Endothelial cell of umbilical vein (primary cell): ENCODE measurements around the gene MEF2D. TPM values are rescaled to one million over a fixed set of nuclear protein-coding genes. Genes with fewer than 3 reads are reported as not detected.

Experiments used
- BruUV-seq: library from RNA; stranded (reverse); fragments of 400-500 nt; replicated peaks from 2 replicates; lab custom pipeline; 2021; lab: Mats Ljungman, UMichigan
- CTCF ChIA-PET: fragments of 300-600, 350-600 bp; sonication (Branson Sonifier 250); formaldehyde crosslinking; loops from one replicate; lab custom pipeline; 2021; ENCODE audit warnings: antibody characterized with exemption, inconsistent platforms; lab: Charles Lee
- POLR2A ChIA-PET: fragments of 300-600, 350-600 bp; sonication (Branson Sonifier 250); formaldehyde crosslinking; loops from one replicate; lab custom pipeline; 2021; ENCODE audit warnings: antibody characterized with exemption, inconsistent platforms; lab: Charles Lee
- DNase-seq: peaks from one replicate; pipeline ENCODE4 v3.0.0-alpha.2; 2011; ENCODE audit warnings: low read depth, low spot score
- FAIRE-seq: peaks from 2 replicates; lab custom pipeline; 2011; peaks lifted over from hg19 to GRCh38; lab: Jason Lieb, UNC
- H2AFZ ChIP-seq: 2 replicates; pipeline ENCODE4 v1.6.0; 2012; ENCODE audit warnings: low read depth, low read length, control low read depth, inconsistent platforms
- H3K27ac ChIP-seq: 2 replicates; pipeline ENCODE4 v1.5.1; 2011; ENCODE audit warnings: low read depth, mild to moderate bottlenecking, control low read depth, low read length, moderate library complexity; ENCODE audit not compliant: insufficient read depth
- H3K27me3 ChIP-seq, 2 experiments: 2 replicates each; pipeline versions ENCODE4 v1.6.0 to v1.6.1; 2011; ENCODE audit warnings: low read length in 2 of 2, mixed read lengths in 1 of 2; ENCODE audit not compliant: control insufficient read depth in 2 of 2, insufficient read depth in 2 of 2
- H3K36me3 ChIP-seq, 2 experiments: 2 replicates in 1 of 2; 3 replicates in 1 of 2; pipeline ENCODE4 v1.5.1; 2011; ENCODE audit warnings: low read length in 2 of 2, mild to moderate bottlenecking in 1 of 2, moderate library complexity in 1 of 2; ENCODE audit not compliant: control insufficient read depth in 2 of 2, insufficient read depth in 2 of 2; ENCODE audit errors: extremely low read depth in 1 of 2
- H3K4me1 ChIP-seq: 3 replicates; pipeline ENCODE4 v1.5.1; 2011; ENCODE audit warnings: mild to moderate bottlenecking, low read length; ENCODE audit not compliant: control insufficient read depth, insufficient read depth; ENCODE audit errors: extremely low read depth
- H3K4me2 ChIP-seq: 2 replicates; pipeline ENCODE4 v1.6.1; 2011; ENCODE audit warnings: low read length, control low read depth, mixed read lengths; ENCODE audit not compliant: insufficient read depth
- H3K4me3 ChIP-seq, 3 experiments: fragments of 200-600 bp in 1 of 3; sonication (generic), shearing (Covaris generic) in 1 of 3; replicated peaks in 1 of 3; 2 replicates each; pipeline ENCODE4 v1.5.1; 2011 to 2016; ENCODE audit warnings: control low read depth in 3 of 3, low read length in 3 of 3, mild to moderate bottlenecking in 2 of 3, inconsistent platforms in 1 of 3, low read depth in 1 of 3, moderate library complexity in 1 of 3; ENCODE audit not compliant: insufficient read depth in 1 of 3
- H3K79me2 ChIP-seq: 2 replicates; pipeline ENCODE4 v1.6.0; 2012; ENCODE audit warnings: low read length, inconsistent platforms; ENCODE audit not compliant: control insufficient read depth, insufficient read depth
- H3K9ac ChIP-seq: replicated peaks from 2 replicates; pipeline ENCODE3; 2011; ENCODE audit warnings: low read length, control low read depth; ENCODE audit not compliant: insufficient read depth; ENCODE audit errors: extremely low read depth
- H3K9me1 ChIP-seq: replicated peaks from 3 replicates; pipeline ENCODE4 v1.6.0; 2011; ENCODE audit warnings: mild to moderate bottlenecking, low read length; ENCODE audit not compliant: control insufficient read depth, insufficient read depth; ENCODE audit errors: extremely low read depth
- H3K9me3 ChIP-seq: replicated peaks from 2 replicates; pipeline ENCODE4 v1.5.1; 2012; ENCODE audit warnings: low read length, inconsistent platforms; ENCODE audit not compliant: control insufficient read depth, insufficient read depth
- H4K20me1 ChIP-seq: replicated peaks from 2 replicates; pipeline ENCODE3; 2011; ENCODE audit warnings: mild to moderate bottlenecking, low read length; ENCODE audit not compliant: control insufficient read depth, insufficient read depth; ENCODE audit errors: extremely low read depth
- EZH2 ChIP-seq: IDR thresholded peaks from 2 replicates; pipeline ENCODE4 v1.6.1; 2012; ENCODE audit warnings: borderline replicate concordance, low read depth, mild to moderate bottlenecking, moderate library complexity, low read length, inconsistent platforms; ENCODE audit not compliant: severe bottlenecking
- FOS ChIP-seq: IDR thresholded peaks from 2 replicates; pipeline ENCODE4 v1.6.1; 2011; ENCODE audit warnings: mild to moderate bottlenecking, low read length, moderate library complexity, borderline replicate concordance; ENCODE audit not compliant: insufficient read depth
- GATA2 ChIP-seq: IDR thresholded peaks from 2 replicates; pipeline ENCODE4 v1.7.0; 2011; ENCODE audit warnings: low read depth, mild to moderate bottlenecking, moderate library complexity, mixed read lengths, low read length; ENCODE audit not compliant: insufficient read length, insufficient read depth
- JUN ChIP-seq: IDR thresholded peaks from 2 replicates; pipeline ENCODE4 v1.6.1; 2011; ENCODE audit warnings: borderline replicate concordance, low read depth; ENCODE audit not compliant: insufficient read length, insufficient read depth
- MYC ChIP-seq: IDR thresholded peaks from one replicate; pipeline ENCODE4 v1.6.1; 2011; ENCODE audit warnings: mild to moderate bottlenecking, low read depth, low read length
- POLR2A ChIP-seq: IDR thresholded peaks from 2 replicates; pipeline ENCODE4 v1.6.1; 2012; ENCODE audit warnings: low read depth, mild to moderate bottlenecking, control low read depth, low read length
- POLR2AphosphoS5 ChIP-seq: IDR thresholded peaks from 2 replicates; pipeline ENCODE4 v1.6.1; 2012; ENCODE audit warnings: low read depth, mild to moderate bottlenecking, control low read depth, low read length, moderate library complexity; ENCODE audit not compliant: insufficient read depth
- dilution Hi-C: fragments of 300-500 bp; cut with MboI; formaldehyde crosslinking; loops from one replicate; pipeline ENCODE4 v1.15.0; 2019; ENCODE audit warnings: low sequenced_read_pairs; ENCODE audit not compliant: extremely low pct_ligation_motif_present
- intact Hi-C: fragments of 100-400 bp; cut with micrococcal nuclease; formaldehyde crosslinking; loops from one replicate; pipeline ENCODE4 v1.10.0; 2022
- polyA plus RNA-seq, 4 experiments: library from polyadenylated mRNA; depleted of rRNA in 3 of 4; stranded (reverse) in 3 of 4; unstranded in 1 of 4; fragments of >200 nt; gene quantifications; 2 replicates each; pipeline versions ENCODE4 v1.2.1 to v1.2.3, GENCODE V29; 2011 to 2012; ENCODE audit warnings: missing spikeins in 1 of 4
- total RNA-seq: library from RNA; stranded (reverse); gene quantifications from 2 replicates; pipeline ENCODE4 v1.2.3, GENCODE V29; 2021
- TF ChIP-seq, protein P1 (sequence below): IDR thresholded peaks from 2 replicates; pipeline ENCODE4 v1.6.1; 2011; ENCODE audit not compliant: insufficient read depth, insufficient read length
- TF ChIP-seq, protein P2 (sequence below), 2 donors: IDR thresholded peaks; 1 replicate in 1 of 2; 2 replicates in 1 of 2; pipeline ENCODE4 v1.5.1; 2011; ENCODE audit warnings: low read length in 2 of 2, mild to moderate bottlenecking in 2 of 2, moderate library complexity in 2 of 2, control low read depth in 1 of 2, inconsistent platforms in 1 of 2, low read depth in 1 of 2; ENCODE audit not compliant: insufficient read depth in 1 of 2; ENCODE audit errors: extremely low read depth in 1 of 2

The MEF2D gene
- total and polyA plus RNA-seq, 2 donors (not counting 3 experiments of a cell fraction or from before 2014, with no cell fraction given), result 45.4 to 52.2 TPM

DNA sequence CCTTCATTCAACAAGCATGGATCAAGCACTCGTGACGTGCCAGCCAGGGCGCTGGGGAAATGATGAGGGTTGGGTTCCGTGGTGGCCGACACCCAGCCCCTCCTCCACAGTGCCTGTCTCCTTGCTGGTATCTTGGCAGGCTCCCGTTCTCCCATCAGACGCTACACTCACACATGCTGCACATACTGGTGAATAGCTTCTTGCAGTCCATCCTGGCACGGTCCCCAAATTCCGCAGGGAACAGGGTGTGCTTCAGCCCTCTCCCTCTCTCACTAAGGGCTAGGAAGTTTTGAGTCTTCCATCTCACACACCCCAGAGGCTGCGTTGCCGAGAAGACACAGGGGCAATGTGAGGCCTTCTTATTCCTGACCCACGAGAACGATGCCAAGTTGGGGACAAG, 10.1 kb upstream of the MEF2D start:
- Histone ChIP-seq H3K9me3 (no peaks in the 10 kb centered on the region), H3K9me1 (no peaks in the 10 kb centered on the region), H3K79me2 (no peaks in the 10 kb centered on the region), H4K20me1 (no peaks in the 10 kb centered on the region), H3K9ac (no peak overlapping the region), H3K4me2 (no peak overlapping the region), H3K27ac (no peak overlapping the region), H2AFZ (no peak overlapping the region), H3K36me3 (no peaks in the 10 kb centered on the region), H3K4me1 (peaks cover 2% of the 10 kb centered on the region), H3K27me3 (peaks cover 0 to 3% of the 10 kb centered on the region in 2 experiments), H3K4me3 (no peak overlapping the region)
- no peak for FAIRE-seq
- ChIA-PET CTCF (interaction anchor here (0.9 kb wide), 1 partner anchor 31 kb away, joined by 3 read pairs; no protein-coding TSS in a partner anchor), POLR2A (no interaction called here)
- no peak for DNase-seq
- TF ChIP-seq EZH2, result no peak
- TF ChIP-seq MYC, result no peak
- TF ChIP-seq, protein P1, sequence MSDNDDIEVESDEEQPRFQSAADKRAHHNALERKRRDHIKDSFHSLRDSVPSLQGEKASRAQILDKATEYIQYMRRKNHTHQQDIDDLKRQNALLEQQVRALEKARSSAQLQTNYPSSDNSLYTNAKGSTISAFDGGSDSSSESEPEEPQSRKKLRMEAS, result no peak
- TF ChIP-seq FOS, result no peak
- TF ChIP-seq POLR2AphosphoS5, result no peak
- TF ChIP-seq JUN, result no peak
- TF ChIP-seq, protein P2, sequence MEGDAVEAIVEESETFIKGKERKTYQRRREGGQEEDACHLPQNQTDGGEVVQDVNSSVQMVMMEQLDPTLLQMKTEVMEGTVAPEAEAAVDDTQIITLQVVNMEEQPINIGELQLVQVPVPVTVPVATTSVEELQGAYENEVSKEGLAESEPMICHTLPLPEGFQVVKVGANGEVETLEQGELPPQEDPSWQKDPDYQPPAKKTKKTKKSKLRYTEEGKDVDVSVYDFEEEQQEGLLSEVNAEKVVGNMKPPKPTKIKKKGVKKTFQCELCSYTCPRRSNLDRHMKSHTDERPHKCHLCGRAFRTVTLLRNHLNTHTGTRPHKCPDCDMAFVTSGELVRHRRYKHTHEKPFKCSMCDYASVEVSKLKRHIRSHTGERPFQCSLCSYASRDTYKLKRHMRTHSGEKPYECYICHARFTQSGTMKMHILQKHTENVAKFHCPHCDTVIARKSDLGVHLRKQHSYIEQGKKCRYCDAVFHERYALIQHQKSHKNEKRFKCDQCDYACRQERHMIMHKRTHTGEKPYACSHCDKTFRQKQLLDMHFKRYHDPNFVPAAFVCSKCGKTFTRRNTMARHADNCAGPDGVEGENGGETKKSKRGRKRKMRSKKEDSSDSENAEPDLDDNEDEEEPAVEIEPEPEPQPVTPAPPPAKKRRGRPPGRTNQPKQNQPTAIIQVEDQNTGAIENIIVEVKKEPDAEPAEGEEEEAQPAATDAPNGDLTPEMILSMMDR (IDR thresholded peaks at IDR 0.05; ENCODE audit: extremely low read depth in 1 of 2, insufficient read depth in 1 of 2, low read depth in 1 of 2, low read length in 2 of 2), result no peak
- TF ChIP-seq POLR2A, result no peak
- no peak for TF ChIP-seq GATA2
- dilution Hi-C loops (no loop called here), intact Hi-C loops (no loop called here)
- BruUV-seq, result no TSS peak
